ENCODE measurements around the gene PIP4K2A. TPM values are rescaled to one million over a fixed set of nuclear protein-coding genes. Genes with fewer than 3 reads are reported as not detected.

The PIP4K2A gene
- polyA plus RNA-seq, 4 donors = 4.5 to 11.3 (median 9.0) TPM

- Histone ChIP-seq H3K36me3 (ENCODE audit: control insufficient read depth in 3 of 3, insufficient read depth in 2 of 3, low read depth in 1 of 3, low read length in 3 of 3) (peaks cover 2 to 25% (median 3%) of the 10 kb centered on the region in 3 donors), H3K27ac (ENCODE audit: low read depth in 1 of 3, low read length in 2 of 3) (no peak overlapping the region), H3K9me3 (ENCODE audit: control insufficient read depth in 2 of 2, insufficient read depth in 1 of 2, low read depth in 1 of 2, low read length in 1 of 2) (no peaks in the 10 kb centered on the region), H3K4me1 (ENCODE audit: control insufficient read depth in 3 of 3, insufficient read depth in 2 of 3, low read depth in 1 of 3, low read length in 2 of 3) (peaks cover 0 to 4% (median 0%) of the 10 kb centered on the region in 3 donors), H3K4me3 (ENCODE audit: low read depth in 1 of 3, low read length in 3 of 3) (no peak overlapping the region), H3K27me3 (ENCODE audit: control insufficient read depth in 3 of 3, insufficient read depth in 3 of 3, low read length in 3 of 3) (no peaks in the 10 kb centered on the region)
- FAIRE-seq = no peak
- no peak for DNase-seq
- WGBS, 3 donors = 76 to 87% (median 83%) methylated on average over 7 of the region's 7 CpGs
Measured at GRCh38 chr10:22579826-22580225, 134.6 kb downstream of the PIP4K2A start.

- H3K4me1 ChIP-seq (ENCODE audit: control insufficient read depth in 3 of 3, insufficient read depth in 2 of 3, low read depth in 1 of 3, low read length in 2 of 3) = no peaks in the 10 kb centered on the region
- H3K9me3 ChIP-seq (ENCODE audit: control insufficient read depth in 2 of 2, insufficient read depth in 1 of 2, low read depth in 1 of 2, low read length in 1 of 2) = no peaks in the 10 kb centered on the region
- 59 to 69% (median 64%) methylated on average over 7 of the region's 7 CpGs for WGBS, 3 donors
- peaks cover 2 to 17% (median 3%) of the 10 kb centered on the region in 3 donors for H3K36me3 ChIP-seq (ENCODE audit: control insufficient read depth in 3 of 3, insufficient read depth in 2 of 3, low read depth in 1 of 3, low read length in 3 of 3)
- no peak overlapping the region for H3K27ac ChIP-seq (ENCODE audit: low read depth in 1 of 3, low read length in 2 of 3)
- DNase-seq = peak; percentile 15 to 19
- H3K27me3 ChIP-seq (ENCODE audit: control insufficient read depth in 3 of 3, insufficient read depth in 3 of 3, low read length in 3 of 3) = no peaks in the 10 kb centered on the region
- no peak overlapping the region for H3K4me3 ChIP-seq (ENCODE audit: low read depth in 1 of 3, low read length in 3 of 3)
- no peak for FAIRE-seq
Measured at GRCh38 chr10:22573820-22574569, 140.4 kb downstream of the PIP4K2A start.

GRCh38 chr10:22570733-22571430 lies 143.5 kb downstream of the PIP4K2A start:
- peaks cover 0 to 13% (median 0%) of the 10 kb centered on the region in 3 donors for H3K36me3 ChIP-seq (ENCODE audit: control insufficient read depth in 3 of 3, insufficient read depth in 2 of 3, low read depth in 1 of 3, low read length in 3 of 3)
- WGBS, 3 donors = 65 to 81% (median 70%) methylated on average over 6 of the region's 6 CpGs

GRCh38 chr10:22570234-22570633 lies 144.1 kb downstream of the PIP4K2A start:
- WGBS, 3 donors = 86 to 93% (median 93%) methylated on average over 4 of the region's 4 CpGs

More at GRCh38 chr10:22570733-22571430, 143.5 kb downstream of the PIP4K2A start:
- H3K9me3 ChIP-seq (ENCODE audit: control insufficient read depth in 2 of 2, insufficient read depth in 1 of 2, low read depth in 1 of 2, low read length in 1 of 2) = peaks cover 0 to 5% of the 10 kb centered on the region in 2 donors
- H3K4me3 ChIP-seq (ENCODE audit: low read depth in 1 of 3, low read length in 3 of 3) = no peak overlapping the region
- H3K27me3 ChIP-seq (ENCODE audit: control insufficient read depth in 3 of 3, insufficient read depth in 3 of 3, low read length in 3 of 3) = no peaks in the 10 kb centered on the region
- peak in 1 of 2 donors; percentile 37 for DNase-seq
- H3K27ac ChIP-seq (ENCODE audit: low read depth in 1 of 3, low read length in 2 of 3) = no peak overlapping the region
- FAIRE-seq = no peak
- H3K4me1 ChIP-seq (ENCODE audit: control insufficient read depth in 3 of 3, insufficient read depth in 2 of 3, low read depth in 1 of 3, low read length in 2 of 3) = no peaks in the 10 kb centered on the region

GRCh38 chr10:22568928-22569327 lies 145.4 kb downstream of the PIP4K2A start:
- 83 to 93% (median 92%) methylated on average over 7 of the region's 7 CpGs for WGBS, 3 donors
- Histone ChIP-seq H3K27ac (ENCODE audit: low read depth in 1 of 3, low read length in 2 of 3) (no peak overlapping the region), H3K36me3 (ENCODE audit: control insufficient read depth in 3 of 3, insufficient read depth in 2 of 3, low read depth in 1 of 3, low read length in 3 of 3) (peaks cover 0 to 13% (median 0%) of the 10 kb centered on the region in 3 donors), H3K27me3 (ENCODE audit: control insufficient read depth in 3 of 3, insufficient read depth in 3 of 3, low read length in 3 of 3) (no peaks in the 10 kb centered on the region), H3K9me3 (ENCODE audit: control insufficient read depth in 2 of 2, insufficient read depth in 1 of 2, low read depth in 1 of 2, low read length in 1 of 2) (peaks cover 0 to 5% of the 10 kb centered on the region in 2 donors), H3K4me3 (ENCODE audit: low read depth in 1 of 3, low read length in 3 of 3) (no peak overlapping the region), H3K4me1 (ENCODE audit: control insufficient read depth in 3 of 3, insufficient read depth in 2 of 3, low read depth in 1 of 3, low read length in 2 of 3) (no peaks in the 10 kb centered on the region)
- FAIRE-seq (no peak), DNase-seq (no peak)

More at GRCh38 chr10:22570234-22570633, 144.1 kb downstream of the PIP4K2A start:
- Histone ChIP-seq H3K36me3 (ENCODE audit: control insufficient read depth in 3 of 3, insufficient read depth in 2 of 3, low read depth in 1 of 3, low read length in 3 of 3) (peaks cover 0 to 13% (median 0%) of the 10 kb centered on the region in 3 donors), H3K4me1 (ENCODE audit: control insufficient read depth in 3 of 3, insufficient read depth in 2 of 3, low read depth in 1 of 3, low read length in 2 of 3) (no peaks in the 10 kb centered on the region), H3K4me3 (ENCODE audit: low read depth in 1 of 3, low read length in 3 of 3) (no peak overlapping the region), H3K27me3 (ENCODE audit: control insufficient read depth in 3 of 3, insufficient read depth in 3 of 3, low read length in 3 of 3) (no peaks in the 10 kb centered on the region), H3K9me3 (ENCODE audit: control insufficient read depth in 2 of 2, insufficient read depth in 1 of 2, low read depth in 1 of 2, low read length in 1 of 2) (peaks cover 0 to 5% of the 10 kb centered on the region in 2 donors), H3K27ac (ENCODE audit: low read depth in 1 of 3, low read length in 2 of 3) (peak overlapping the region in 1 of 3 donors; percentile 21)
- FAIRE-seq (no peak), DNase-seq (no peak)

GRCh38 chr10:22564060-22564459 lies 150.3 kb downstream of the PIP4K2A start:
- Histone ChIP-seq H3K27ac (ENCODE audit: low read depth in 1 of 3, low read length in 2 of 3) (no peak overlapping the region), H3K4me3 (ENCODE audit: low read depth in 1 of 3, low read length in 3 of 3) (no peak overlapping the region), H3K4me1 (ENCODE audit: control insufficient read depth in 3 of 3, insufficient read depth in 2 of 3, low read depth in 1 of 3, low read length in 2 of 3) (peaks cover 0 to 3% (median 0%) of the 10 kb centered on the region in 3 donors), H3K9me3 (ENCODE audit: control insufficient read depth in 2 of 2, insufficient read depth in 1 of 2, low read depth in 1 of 2, low read length in 1 of 2) (peaks cover 0 to 5% of the 10 kb centered on the region in 2 donors), H3K36me3 (ENCODE audit: control insufficient read depth in 3 of 3, insufficient read depth in 2 of 3, low read depth in 1 of 3, low read length in 3 of 3) (peaks cover 0 to 11% (median 3%) of the 10 kb centered on the region in 3 donors), H3K27me3 (ENCODE audit: control insufficient read depth in 3 of 3, insufficient read depth in 3 of 3, low read length in 3 of 3) (no peaks in the 10 kb centered on the region)
- DNase-seq = no peak
- 59 to 86% (median 71%) methylated on average over 5 of the region's 5 CpGs for WGBS, 3 donors
- no peak for FAIRE-seq

- peaks cover 0 to 3% (median 3%) of the 10 kb centered on the region in 3 donors for H3K36me3 ChIP-seq (ENCODE audit: control insufficient read depth in 3 of 3, insufficient read depth in 2 of 3, low read depth in 1 of 3, low read length in 3 of 3)
- H3K4me1 ChIP-seq (ENCODE audit: control insufficient read depth in 3 of 3, insufficient read depth in 2 of 3, low read depth in 1 of 3, low read length in 2 of 3) = peaks cover 0 to 3% (median 0%) of the 10 kb centered on the region in 3 donors
- DNase-seq (no peak), FAIRE-seq (no peak)
- H3K4me3 ChIP-seq (ENCODE audit: low read depth in 1 of 3, low read length in 3 of 3) = no peak overlapping the region
- no peaks in the 10 kb centered on the region for H3K27me3 ChIP-seq (ENCODE audit: control insufficient read depth in 3 of 3, insufficient read depth in 3 of 3, low read length in 3 of 3)
- WGBS, 3 donors = 96 to 97% (median 97%) methylated on average over 5 of the region's 5 CpGs
- H3K9me3 ChIP-seq (ENCODE audit: control insufficient read depth in 2 of 2, insufficient read depth in 1 of 2, low read depth in 1 of 2, low read length in 1 of 2) = peaks cover 0 to 5% of the 10 kb centered on the region in 2 donors
- H3K27ac ChIP-seq (ENCODE audit: low read depth in 1 of 3, low read length in 2 of 3) = no peak overlapping the region
Measured at GRCh38 chr10:22561909-22562308, 152.5 kb downstream of the PIP4K2A start.

GRCh38 chr10:22560913-22561239 lies 153.5 kb downstream of the PIP4K2A start:
- no peak for DNase-seq
- Histone ChIP-seq H3K36me3 (ENCODE audit: control insufficient read depth in 3 of 3, insufficient read depth in 2 of 3, low read depth in 1 of 3, low read length in 3 of 3) (peaks cover 0 to 3% (median 3%) of the 10 kb centered on the region in 3 donors), H3K4me3 (ENCODE audit: low read depth in 1 of 3, low read length in 3 of 3) (no peak overlapping the region), H3K4me1 (ENCODE audit: control insufficient read depth in 3 of 3, insufficient read depth in 2 of 3, low read depth in 1 of 3, low read length in 2 of 3) (peaks cover 0 to 3% (median 0%) of the 10 kb centered on the region in 3 donors), H3K27me3 (ENCODE audit: control insufficient read depth in 3 of 3, insufficient read depth in 3 of 3, low read length in 3 of 3) (no peaks in the 10 kb centered on the region), H3K27ac (ENCODE audit: low read depth in 1 of 3, low read length in 2 of 3) (no peak overlapping the region), H3K9me3 (ENCODE audit: control insufficient read depth in 2 of 2, insufficient read depth in 1 of 2, low read depth in 1 of 2, low read length in 1 of 2) (no peaks in the 10 kb centered on the region)
- 67 to 78% (median 72%) methylated on average over 6 of the region's 6 CpGs for WGBS, 3 donors
- FAIRE-seq = no peak

Data from small intestine (tissue), 7 donors.